Effector memory CD8-positive, alpha-beta T cell (primary cell): Measurements from ENCODE around the gene KLHL33.
A peak's percentile ranks its signal among the peaks of the same experiment; 100 is the strongest.

Source experiments
- ATAC-seq: fragments of 150-1000 bp; cut with Tn5 transposase; replicated peaks from 2 replicates; pipeline ENCODE4 v1.10.0; 2021; ENCODE audit warnings: mild to moderate bottlenecking, moderate library complexity
- DNase-seq, 3 experiments: peaks; one replicate each; pipeline ENCODE4 v3.0.0; 2021
- H3K27ac Mint-ChIP-seq, 2 donors: one replicate each; pipeline ENCODE4 v1.8.0; 2022; ENCODE audit warnings: mild to moderate bottlenecking in 2 of 2, mixed read lengths in 2 of 2, moderate library complexity in 2 of 2
- H3K27me3 Mint-ChIP-seq, 2 donors: one replicate each; pipeline ENCODE4 v1.8.0; 2022; ENCODE audit warnings: mixed read lengths in 2 of 2
- H3K36me3 Mint-ChIP-seq: one replicate; pipeline ENCODE4 v1.8.0; 2022; ENCODE audit warnings: mild to moderate bottlenecking, moderate library complexity, mixed read lengths; ENCODE audit not compliant: insufficient read depth
- H3K4me1 Mint-ChIP-seq, 2 donors: one replicate each; pipeline ENCODE4 v1.8.0; 2022; ENCODE audit warnings: low read depth in 2 of 2, mixed read lengths in 2 of 2
- H3K4me3 Mint-ChIP-seq, 2 donors: one replicate each; pipeline ENCODE4 v1.8.0; 2022; ENCODE audit warnings: mild to moderate bottlenecking in 2 of 2, mixed read lengths in 2 of 2, moderate library complexity in 2 of 2
- H3K9me3 Mint-ChIP-seq, 2 donors: one replicate each; pipeline ENCODE4 v1.8.0; 2022; ENCODE audit warnings: mixed read lengths in 2 of 2
- total RNA-seq, 9 experiments: gene quantifications; one replicate each; lab custom pipeline; 2026; lab: John Stamatoyannopoulos, UW

Gene KLHL33
- total RNA-seq, result 0 to 1.3 (median 0.10) reads per million in 9 experiments

GRCh38 chr14:20435582-20436362, at the start of gene KLHL33:
Gene KLHL33 (minus strand): TSS chr14:20436166. CDS start chr14:20435811, 355 bp downstream.
- ATAC-seq (no peak), DNase-seq (no peak)
- Mint-ChIP-seq H3K27ac (no peak within 1 kb of the TSS), H3K36me3 (no peaks in the 10 kb centered on the region), H3K27me3 (peaks cover 0 to 7% of the 10 kb centered on the region in 2 donors), H3K4me1 (peaks cover 3 to 4% of the 10 kb centered on the region in 2 donors), H3K4me3 (no peak within 1 kb of the TSS), H3K9me3 (no peaks in the 10 kb centered on the region)

GRCh38 chr14:20482382-20482781, 46.4 kb upstream of the KLHL33 start:
- peaks cover 19% of the 10 kb centered on the region for H3K36me3 Mint-ChIP-seq
- no peak for ATAC-seq
- peaks cover 36 to 49% of the 10 kb centered on the region in 2 donors for H3K4me1 Mint-ChIP-seq
- H3K27me3 Mint-ChIP-seq, result no peaks in the 10 kb centered on the region
- H3K4me3 Mint-ChIP-seq, result no peak overlapping the region
- H3K9me3 Mint-ChIP-seq, result peaks cover 0 to 6% of the 10 kb centered on the region in 2 donors
- H3K27ac Mint-ChIP-seq, result peak overlapping the region; percentile 36 to 62
- DNase-seq, result no peak

GRCh38 chr14:20478894-20479293, 42.9 kb upstream of the KLHL33 start:
- H3K9me3 Mint-ChIP-seq, result peaks cover 0 to 6% of the 10 kb centered on the region in 2 donors
- DNase-seq, result no peak
- H3K36me3 Mint-ChIP-seq, result peaks cover 50% of the 10 kb centered on the region
- H3K4me1 Mint-ChIP-seq, result peaks cover 44 to 63% of the 10 kb centered on the region in 2 donors
- no peak overlapping the region for H3K4me3 Mint-ChIP-seq
- peak overlapping the region; percentile 35 to 86 for H3K27ac Mint-ChIP-seq
- H3K27me3 Mint-ChIP-seq, result no peaks in the 10 kb centered on the region
- no peak for ATAC-seq

GRCh38 chr14:20477211-20477876, 41.4 kb upstream of the KLHL33 start:
- peak; percentile 76 for ATAC-seq
- Mint-ChIP-seq H3K36me3 (peaks cover 63% of the 10 kb centered on the region), H3K4me3 (peak overlapping the region; percentile 64 to 67), H3K27me3 (no peaks in the 10 kb centered on the region), H3K4me1 (peaks cover 51 to 67% of the 10 kb centered on the region in 2 donors), H3K9me3 (peaks cover 0 to 6% of the 10 kb centered on the region in 2 donors), H3K27ac (peak overlapping the region; percentile 35 to 92)
- DNase-seq, result peak; percentile 30 to 33 (median 33)

DNA sequence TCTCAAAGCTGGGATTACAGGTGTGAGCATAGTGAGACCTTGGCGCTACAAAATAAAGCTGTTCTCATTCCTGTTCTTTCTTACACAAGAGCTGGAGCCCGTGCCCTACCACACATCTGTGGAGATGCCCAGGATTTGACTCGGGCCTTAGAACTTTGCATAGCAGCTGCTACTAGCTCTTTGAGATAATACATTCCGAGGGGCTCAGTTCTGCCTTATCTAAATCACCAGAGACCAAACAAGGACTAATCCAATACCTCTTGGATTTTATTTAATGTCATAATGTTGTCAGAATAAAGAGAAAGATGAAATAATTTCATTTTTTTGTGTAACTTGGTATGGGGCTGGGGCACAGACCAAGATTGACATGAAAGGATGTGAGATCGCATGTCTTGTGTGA, 40.8 kb upstream of the KLHL33 start:
- DNase-seq, result no peak
- H3K4me3 Mint-ChIP-seq, result peak overlapping the region; percentile 64 to 67
- no peak for ATAC-seq
- H3K27me3 Mint-ChIP-seq, result no peaks in the 10 kb centered on the region
- peaks cover 57 to 67% of the 10 kb centered on the region in 2 donors for H3K4me1 Mint-ChIP-seq
- H3K27ac Mint-ChIP-seq, result peak overlapping the region; percentile 35 to 92
- peaks cover 0 to 6% of the 10 kb centered on the region in 2 donors for H3K9me3 Mint-ChIP-seq
- H3K36me3 Mint-ChIP-seq, result peaks cover 68% of the 10 kb centered on the region

DNA sequence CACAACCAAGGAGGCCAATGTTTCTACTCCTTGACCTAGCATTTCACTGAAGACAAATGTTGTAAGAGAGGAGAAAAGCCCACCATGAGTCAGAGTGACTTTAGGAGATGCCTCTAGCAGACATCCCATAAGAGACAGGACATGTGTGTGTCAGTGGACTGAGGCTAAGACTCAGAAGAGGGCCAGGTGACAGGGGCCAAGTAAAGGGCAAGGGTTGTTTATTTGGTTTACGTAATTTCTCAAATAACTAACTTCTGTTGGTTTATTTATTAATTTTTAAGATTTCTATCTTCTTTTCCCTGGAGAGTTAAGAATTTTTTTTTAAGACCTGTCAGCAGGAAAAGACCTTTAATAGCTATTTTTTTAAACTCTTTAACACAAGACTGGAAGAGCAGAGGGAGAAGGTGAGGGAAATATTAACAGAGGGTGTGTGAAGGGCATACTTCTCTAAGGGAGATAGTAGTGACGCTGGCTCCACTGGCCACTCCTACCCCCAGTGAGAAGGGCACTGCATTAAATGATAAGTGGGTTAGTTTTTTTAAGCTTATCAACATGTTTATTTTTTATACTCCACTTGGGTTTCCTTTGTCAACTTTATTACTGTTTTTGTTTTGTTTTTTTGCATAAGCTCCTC, 36.7 kb upstream of the KLHL33 start:
- DNase-seq (no peak), ATAC-seq (no peak)
- H3K9me3 Mint-ChIP-seq, result no peaks in the 10 kb centered on the region
- H3K27me3 Mint-ChIP-seq, result no peaks in the 10 kb centered on the region
- H3K27ac Mint-ChIP-seq, result peak overlapping the region; percentile 73 to 80
- peak overlapping the region; percentile 73 to 98 for H3K4me3 Mint-ChIP-seq
- peaks cover 65 to 77% of the 10 kb centered on the region in 2 donors for H3K4me1 Mint-ChIP-seq
- peaks cover 84% of the 10 kb centered on the region for H3K36me3 Mint-ChIP-seq

GRCh38 chr14:20470603-20470901, 34.6 kb upstream of the KLHL33 start:
- H3K36me3 Mint-ChIP-seq, result peaks cover 64% of the 10 kb centered on the region
- no peak for DNase-seq
- ATAC-seq, result no peak
- H3K27ac Mint-ChIP-seq, result peak overlapping the region; percentile 95 to 96
- H3K4me1 Mint-ChIP-seq, result peaks cover 53 to 57% of the 10 kb centered on the region in 2 donors
- H3K27me3 Mint-ChIP-seq, result no peaks in the 10 kb centered on the region
- H3K4me3 Mint-ChIP-seq, result peak overlapping the region; percentile 95 to 98
- no peaks in the 10 kb centered on the region for H3K9me3 Mint-ChIP-seq

DNA sequence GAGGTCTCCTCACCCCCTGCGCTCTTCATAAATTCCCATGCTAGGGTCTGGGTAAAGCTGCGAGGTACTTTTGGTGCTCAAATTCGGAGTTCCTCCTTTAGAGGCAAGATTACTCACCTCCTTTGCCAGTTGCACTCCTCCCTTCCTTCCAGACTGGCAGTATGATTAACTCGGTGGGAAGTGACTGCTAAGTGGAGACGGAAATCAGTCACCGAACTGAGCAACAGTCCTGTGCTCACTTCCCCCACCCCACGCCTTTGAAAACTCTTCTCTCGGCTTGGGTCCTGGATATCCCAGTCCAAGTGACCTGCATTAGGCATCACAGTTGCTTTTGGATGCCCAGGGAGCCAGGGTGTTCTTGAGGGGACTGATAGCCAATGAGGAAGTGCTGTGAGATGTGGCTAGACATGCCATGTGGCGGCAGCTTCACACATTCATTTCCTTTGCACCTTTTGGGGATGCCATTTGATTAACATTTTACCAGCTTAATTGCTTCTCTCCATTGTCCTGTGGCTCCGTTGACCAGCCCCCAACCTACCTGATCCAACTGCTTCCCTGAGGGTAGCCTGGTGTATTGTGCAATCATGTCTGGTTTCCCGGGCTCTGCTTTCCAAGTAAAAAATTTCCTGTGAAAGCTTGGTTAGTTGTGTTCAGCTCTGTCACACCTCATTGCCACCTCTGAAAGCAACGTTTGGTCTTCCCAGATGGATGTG, 34.1 kb upstream of the KLHL33 start:
- H3K4me3 Mint-ChIP-seq, result peak overlapping the region; percentile 95 to 98

GRCh38 chr14:20469242-20469889, 33.4 kb upstream of the KLHL33 start, which contains the start of gene PNP:
Gene PNP (plus strand): TSS chr14:20469406. CDS start chr14:20469525, 119 bp downstream.
- Mint-ChIP-seq H3K36me3 (peaks cover 53% of the 10 kb centered on the region), H3K27ac (peak within 1 kb of the TSS; percentile 95 to 96), H3K27me3 (no peaks in the 10 kb centered on the region), H3K4me1 (peaks cover 43 to 45% of the 10 kb centered on the region in 2 donors), H3K4me3 (peak within 1 kb of the TSS; percentile 95 to 98), H3K9me3 (no peaks in the 10 kb centered on the region)
- DNase-seq (peak; percentile 81 to 83 (median 82)), ATAC-seq (peak; percentile 89)

More for the DNA sequence above, 34.1 kb upstream of the KLHL33 start:
- Mint-ChIP-seq H3K27me3 (no peaks in the 10 kb centered on the region), H3K27ac (peak overlapping the region; percentile 95 to 96), H3K9me3 (no peaks in the 10 kb centered on the region), H3K4me1 (peaks cover 50 to 52% of the 10 kb centered on the region in 2 donors), H3K36me3 (peaks cover 59% of the 10 kb centered on the region)
- peak; percentile 46 for ATAC-seq
- DNase-seq, result peak; percentile 24 to 42 (median 28)

DNA sequence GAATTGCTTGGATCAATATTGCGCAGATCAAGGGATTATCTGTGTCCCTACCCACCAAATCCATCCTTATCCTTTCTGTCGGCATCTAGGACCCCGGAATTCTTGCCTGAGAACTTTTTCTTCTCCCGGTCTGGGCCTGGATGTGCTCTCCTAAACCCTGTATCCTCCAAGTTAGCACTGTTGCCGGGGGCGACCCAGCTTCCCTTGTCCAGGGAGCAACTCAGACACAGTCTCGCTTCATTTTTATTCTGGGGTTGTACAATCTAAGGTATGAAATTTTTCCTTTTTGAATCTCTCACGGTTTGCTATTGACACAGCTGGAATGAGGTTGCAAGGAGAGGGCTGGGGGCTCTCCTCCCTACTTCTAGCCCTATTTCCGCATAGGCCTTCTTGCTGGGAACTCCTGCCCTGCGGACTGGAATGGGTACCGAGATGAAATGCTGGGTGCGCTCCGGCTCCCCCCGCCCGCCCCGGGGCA, 32.8 kb upstream of the KLHL33 start:
- Mint-ChIP-seq H3K27ac (peak overlapping the region; percentile 95 to 96), H3K4me1 (peaks cover 37 to 39% of the 10 kb centered on the region in 2 donors), H3K4me3 (peak overlapping the region; percentile 95 to 98), H3K27me3 (no peaks in the 10 kb centered on the region), H3K9me3 (no peaks in the 10 kb centered on the region), H3K36me3 (peaks cover 47% of the 10 kb centered on the region)
- DNase-seq (no peak), ATAC-seq (no peak)

DNA sequence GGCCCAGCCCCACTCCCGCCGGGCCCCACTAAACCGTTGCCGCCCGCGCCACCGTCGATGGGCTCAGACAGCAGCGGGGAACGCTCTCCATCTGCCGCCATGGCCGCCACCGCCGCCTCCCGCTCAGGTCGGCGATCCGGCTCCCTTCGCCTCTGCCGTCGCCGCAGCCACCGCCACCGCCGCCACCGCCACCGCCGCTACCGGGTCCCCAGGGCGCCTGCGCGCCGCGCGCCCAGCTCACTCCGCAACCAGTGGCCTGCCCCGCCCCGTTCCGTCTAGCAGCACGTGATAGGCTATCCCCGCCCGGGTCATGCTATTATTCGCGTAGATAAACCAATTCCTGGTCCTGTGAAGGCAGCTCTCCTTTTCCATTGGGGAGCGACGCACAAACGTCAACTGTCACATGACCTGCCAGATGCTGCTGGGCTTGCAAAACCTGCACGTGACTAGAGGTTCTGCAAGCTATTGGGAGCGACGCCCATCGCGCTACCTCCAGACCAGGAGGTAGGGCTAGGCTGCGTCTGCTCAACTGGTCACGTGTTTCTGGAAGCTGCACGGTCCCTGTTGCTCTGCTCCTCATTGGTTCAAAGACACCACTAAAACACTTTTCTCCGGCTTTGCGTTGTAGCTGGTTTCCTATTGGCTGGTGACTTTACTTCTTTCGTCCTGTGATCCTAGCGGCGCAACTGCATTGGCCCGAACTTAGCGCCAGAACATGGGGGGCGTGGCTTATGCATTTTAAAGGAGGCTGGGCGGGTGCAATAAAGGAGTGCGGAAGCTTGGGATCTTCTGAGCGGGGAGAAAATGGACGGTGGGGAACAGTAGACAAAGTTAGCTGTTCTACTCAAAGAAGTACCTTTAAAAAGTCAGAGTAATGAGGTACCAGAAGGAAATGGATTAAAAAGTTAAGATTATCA, 25.5 kb upstream of the KLHL33 start, which contains the start of gene PIP4P1:
Gene PIP4P1, minus strand, starts transcription at position 210 of the 917 bp plus-strand sequence. Its CDS starts 109 bp downstream, at position 101.
- Mint-ChIP-seq H3K4me1 (peaks cover 22% of the 10 kb centered on the region in 2 donors), H3K4me3 (peak within 1 kb of the TSS; percentile 77 to 91), H3K27me3 (no peaks in the 10 kb centered on the region), H3K27ac (peak within 1 kb of the TSS; percentile 95 to 97), H3K36me3 (peaks cover 38% of the 10 kb centered on the region), H3K9me3 (no peaks in the 10 kb centered on the region)
- DNase-seq (peak; percentile 96 to 98 (median 97)), ATAC-seq (peak; percentile 86)
